Gastroesophageal sphincter (tissue), 4 donors: ENCODE results near the gene PCNA. TPM values are rescaled to one million over a fixed set of nuclear protein-coding genes. Genes with fewer than 3 reads are reported as not detected.
A peak's percentile ranks its signal among the peaks of the same experiment; 100 is the strongest.

Source experiments
- ATAC-seq: fragments of 150-250 bp; one replicate; pipeline ENCODE4 v1.9.1; 2016; ENCODE audit warnings: mild to moderate bottlenecking, moderate library complexity
- H3K27ac ChIP-seq, 4 donors: fragments of 200-600 bp; sonication (generic) in 3 of 4; 1 replicate in 3 of 4; 2 replicates in 1 of 4; pipeline ENCODE4 v1.5.1; 2016 to 2019
- H3K27me3 ChIP-seq: fragments of 200-600 bp; sonication (generic); one replicate; pipeline ENCODE4 v1.5.1; 2019
- H3K36me3 ChIP-seq, 2 donors: fragments of 200-600 bp; sonication (generic); one replicate each; pipeline ENCODE4 v1.5.1; 2019; ENCODE audit warnings: control low read depth in 1 of 2
- H3K4me1 ChIP-seq, 3 donors: fragments of 200-600 bp; sonication (generic); 1 replicate in 2 of 3; 2 replicates in 1 of 3; pipeline ENCODE4 v1.5.1; 2016 to 2019; ENCODE audit warnings: control low read depth in 2 of 3
- H3K4me3 ChIP-seq, 2 donors: fragments of 200-600 bp; sonication (generic); one replicate each; pipeline ENCODE4 v1.5.1; 2019; ENCODE audit warnings: mild to moderate bottlenecking in 1 of 2, moderate library complexity in 1 of 2
- H3K9me3 ChIP-seq, 3 donors: fragments of 200-600 bp; sonication (generic); one replicate each; pipeline ENCODE4 v1.5.1; 2017 to 2019; ENCODE audit warnings: control low read depth in 2 of 3
- EP300 ChIP-seq: sonication (generic); formaldehyde crosslinking; IDR thresholded peaks from one replicate; pipeline ENCODE4 v1.6.1; 2017; ENCODE audit warnings: antibody characterized with exemption, mild to moderate bottlenecking
- POLR2A ChIP-seq, 2 donors: fragments of 450-650 bp; IDR thresholded peaks; one replicate each; pipeline ENCODE4 v1.6.1; 2017; ENCODE audit warnings: antibody characterized with exemption in 2 of 2, mild to moderate bottlenecking in 2 of 2, moderate library complexity in 1 of 2
- POLR2AphosphoS5 ChIP-seq: sonication (generic); formaldehyde crosslinking; IDR thresholded peaks from one replicate; pipeline ENCODE4 v1.6.1; 2017; ENCODE audit warnings: antibody characterized with exemption
- WGBS, 2 donors: methylation state at CpG; one replicate each; pipeline ENCODE4 v1.1.5; 2018; ENCODE audit warnings: low coverage in 1 of 2; 5-methylcytosine and 5-hydroxymethylcytosine counted together
- total RNA-seq, 4 donors: library from RNA; depleted of rRNA; stranded (reverse); fragments of >200 nt; gene quantifications; one replicate each; pipeline ENCODE4 v1.1.0, GENCODE V29; 2016
- TF ChIP-seq, protein P1 (sequence below), 4 experiments: fragments of 200-600 bp in 2 of 4; fragments of 450-650 bp in 2 of 4; sonication (generic) in 1 of 4; IDR thresholded peaks; one replicate each; pipeline ENCODE4 v1.5.1; 2017 to 2019; ENCODE audit warnings: antibody characterized with exemption in 4 of 4, mild to moderate bottlenecking in 2 of 4, moderate library complexity in 2 of 4

The PCNA gene
- total RNA-seq = 10 to 100 TPM; 21.9 to 52.8 (median 39.2) TPM

- peak within 1 kb of the TSS; percentile 41 to 78 for H3K4me3 ChIP-seq
- no peaks in the 10 kb centered on the region for H3K27me3 ChIP-seq
- peaks cover 0 to 23% (median 10%) of the 10 kb centered on the region in 3 donors for H3K4me1 ChIP-seq
- no peak for TF ChIP-seq EP300
- peak; percentile 93 for TF ChIP-seq POLR2AphosphoS5
- peak; percentile 87 to 91 for TF ChIP-seq POLR2A (IDR thresholded peaks at IDR 0.05)
- TF ChIP-seq, protein P1, sequence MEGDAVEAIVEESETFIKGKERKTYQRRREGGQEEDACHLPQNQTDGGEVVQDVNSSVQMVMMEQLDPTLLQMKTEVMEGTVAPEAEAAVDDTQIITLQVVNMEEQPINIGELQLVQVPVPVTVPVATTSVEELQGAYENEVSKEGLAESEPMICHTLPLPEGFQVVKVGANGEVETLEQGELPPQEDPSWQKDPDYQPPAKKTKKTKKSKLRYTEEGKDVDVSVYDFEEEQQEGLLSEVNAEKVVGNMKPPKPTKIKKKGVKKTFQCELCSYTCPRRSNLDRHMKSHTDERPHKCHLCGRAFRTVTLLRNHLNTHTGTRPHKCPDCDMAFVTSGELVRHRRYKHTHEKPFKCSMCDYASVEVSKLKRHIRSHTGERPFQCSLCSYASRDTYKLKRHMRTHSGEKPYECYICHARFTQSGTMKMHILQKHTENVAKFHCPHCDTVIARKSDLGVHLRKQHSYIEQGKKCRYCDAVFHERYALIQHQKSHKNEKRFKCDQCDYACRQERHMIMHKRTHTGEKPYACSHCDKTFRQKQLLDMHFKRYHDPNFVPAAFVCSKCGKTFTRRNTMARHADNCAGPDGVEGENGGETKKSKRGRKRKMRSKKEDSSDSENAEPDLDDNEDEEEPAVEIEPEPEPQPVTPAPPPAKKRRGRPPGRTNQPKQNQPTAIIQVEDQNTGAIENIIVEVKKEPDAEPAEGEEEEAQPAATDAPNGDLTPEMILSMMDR (IDR thresholded peaks at IDR 0.05) = peak in 1 of 4 experiments; percentile 29
- ATAC-seq = peak; percentile 100
- H3K36me3 ChIP-seq = peaks cover 0 to 19% of the 10 kb centered on the region in 2 donors
- peak within 1 kb of the TSS; percentile 60 to 96 (median 93) for H3K27ac ChIP-seq
- H3K9me3 ChIP-seq = no peaks in the 10 kb centered on the region
- WGBS, 2 donors = 0% methylated on average over 2 of the region's 71 CpGs
Observed at GRCh38 chr20:5119435-5120184, at the start of gene PCNA. TSS of gene PCNA (minus strand) at chr20:5119958. CDS start at chr20:5119798, 160 bp downstream.

GRCh38 chr20:5168651-5169396 lies 49.1 kb upstream of the PCNA start:
- Histone ChIP-seq H3K9me3 (no peaks in the 10 kb centered on the region), H3K4me1 (peaks cover 8 to 95% (median 53%) of the 10 kb centered on the region in 3 donors), H3K27me3 (no peaks in the 10 kb centered on the region), H3K27ac (peak overlapping the region in 3 of 4 donors; percentile 38 to 68 (median 66)), H3K36me3 (peaks cover 0 to 9% of the 10 kb centered on the region in 2 donors), H3K4me3 (no peak overlapping the region)
- no peak for TF ChIP-seq EP300
- TF ChIP-seq POLR2AphosphoS5 = no peak
- TF ChIP-seq, protein P1 (IDR thresholded peaks at IDR 0.05) = no peak
- TF ChIP-seq POLR2A (IDR thresholded peaks at IDR 0.05) = no peak
- ATAC-seq = peak; percentile 54
- WGBS, 2 donors = 0% methylated on average over 2 of the region's 3 CpGs; no CpG with 5 or more reads in 1 of the 2 donors

- H3K27me3 ChIP-seq = no peaks in the 10 kb centered on the region
- H3K36me3 ChIP-seq = no peaks in the 10 kb centered on the region
- H3K4me1 ChIP-seq = peaks cover 0 to 81% (median 24%) of the 10 kb centered on the region in 3 donors
- 54 to 64% methylated on average over 6 of the region's 13 CpGs for WGBS, 2 donors
- no peak overlapping the region for H3K4me3 ChIP-seq
- H3K9me3 ChIP-seq = no peaks in the 10 kb centered on the region
- ATAC-seq = no peak
- no peak for TF ChIP-seq POLR2AphosphoS5
- no peak for TF ChIP-seq POLR2A (IDR thresholded peaks at IDR 0.05)
- TF ChIP-seq, protein P1 (IDR thresholded peaks at IDR 0.05) = no peak
- TF ChIP-seq EP300 = no peak
- H3K27ac ChIP-seq = no peak overlapping the region
Observed at GRCh38 chr20:5164645-5165625, 45.2 kb upstream of the PCNA start.

GRCh38 chr20:5161536-5162164 lies 41.9 kb upstream of the PCNA start:
- Histone ChIP-seq H3K27me3 (no peaks in the 10 kb centered on the region), H3K4me1 (peaks cover 0 to 73% (median 5%) of the 10 kb centered on the region in 3 donors), H3K36me3 (no peaks in the 10 kb centered on the region), H3K4me3 (no peak overlapping the region), H3K9me3 (no peaks in the 10 kb centered on the region), H3K27ac (no peak overlapping the region)
- 80 to 91% methylated on average over 6 of the region's 6 CpGs for WGBS, 2 donors
- ATAC-seq = no peak
- TF ChIP-seq, protein P1 (IDR thresholded peaks at IDR 0.05) = no peak
- TF ChIP-seq POLR2AphosphoS5 = no peak
- no peak for TF ChIP-seq EP300
- no peak for TF ChIP-seq POLR2A (IDR thresholded peaks at IDR 0.05)
